Measurements from ENCODE around the gene ADRB1.

GRCh38 chr10:113997428-113997827, 46.2 kb upstream of the ADRB1 start:
- TF ChIP-seq TAF1 (IDR thresholded peaks at IDR 0.05; ENCODE audit: borderline replicate concordance, insufficient read depth, low read length) (no peak), POLR2AphosphoS5 (IDR thresholded peaks at IDR 0.05; ENCODE audit: low read depth, low read length) (no peak), REST (IDR thresholded peaks at IDR 0.05; ENCODE audit: insufficient read depth in 1 of 2, low read depth in 2 of 2, low read length in 2 of 2) (no peak)

Data from PFSK-1 (cell line).